Esophagus squamous epithelium (tissue), 4 donors: ENCODE results near the gene RORC.

ENCODE experiments used
- CTCF ChIP-seq, 6 experiments: fragments of 450-650 bp in 4 of 6; fragments of 200-600 bp in 2 of 6; sonication (generic) in 2 of 6; IDR thresholded peaks; one replicate each; pipeline ENCODE4 v1.5.1; 2016 to 2019; ENCODE audit warnings: antibody characterized with exemption in 6 of 6, mild to moderate bottlenecking in 4 of 6, moderate library complexity in 4 of 6
- POLR2A ChIP-seq, 4 donors: fragments of 450-650 bp; IDR thresholded peaks; one replicate each; pipeline ENCODE4 v1.6.1; 2017; ENCODE audit warnings: antibody characterized with exemption in 4 of 4, mild to moderate bottlenecking in 4 of 4, moderate library complexity in 3 of 4

- TF ChIP-seq CTCF (IDR thresholded peaks at IDR 0.05) (no peak), POLR2A (IDR thresholded peaks at IDR 0.05) (no peak)
Observed at GRCh38 chr1:151774256-151774922, 57.2 kb downstream of the RORC start.
